GM12873 (cell line): Measurements from ENCODE around the gene LAMA3.

Source experiments
- TF ChIP-seq, protein P1 (sequence below): IDR thresholded peaks from 2 replicates; pipeline ENCODE4 v1.5.1; 2012; ENCODE audit warnings: low read depth, mild to moderate bottlenecking, moderate library complexity, low read length, control low read depth; ENCODE audit not compliant: insufficient read depth; ENCODE audit errors: missing control alignments

Gene LAMA3

DNA sequence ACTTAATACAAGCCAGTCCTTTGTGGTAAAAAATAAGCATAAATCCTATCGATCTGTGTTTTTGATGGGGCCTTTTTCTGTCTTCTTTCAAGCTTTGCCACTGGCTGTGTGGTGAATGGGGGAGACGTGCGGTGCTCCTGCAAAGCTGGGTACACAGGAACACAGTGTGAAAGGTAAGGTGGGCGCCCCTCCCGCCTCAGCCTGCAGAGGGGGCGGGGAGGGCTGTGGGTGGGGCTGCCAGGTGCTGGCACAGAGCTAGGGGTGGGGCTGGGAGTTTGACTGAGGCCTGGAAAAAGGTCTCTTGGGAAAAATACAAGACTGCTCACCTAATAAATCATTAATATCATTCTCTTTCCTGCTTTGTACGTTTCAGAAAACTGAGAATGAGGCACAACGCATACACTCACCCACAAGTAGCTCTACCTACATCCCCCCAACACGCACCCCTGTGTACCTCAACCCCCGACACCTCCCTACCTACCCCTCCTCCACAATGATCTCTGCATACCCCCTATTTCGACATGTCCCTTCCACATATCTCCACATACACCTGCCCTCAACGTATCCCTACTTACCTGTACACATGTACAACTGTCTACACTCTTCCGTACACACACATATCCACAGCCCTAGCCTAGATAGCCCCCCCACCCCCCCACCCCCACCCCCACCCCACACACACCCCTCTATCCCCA lies 195.6 kb downstream of the LAMA3 start:
- TF ChIP-seq, protein P1, sequence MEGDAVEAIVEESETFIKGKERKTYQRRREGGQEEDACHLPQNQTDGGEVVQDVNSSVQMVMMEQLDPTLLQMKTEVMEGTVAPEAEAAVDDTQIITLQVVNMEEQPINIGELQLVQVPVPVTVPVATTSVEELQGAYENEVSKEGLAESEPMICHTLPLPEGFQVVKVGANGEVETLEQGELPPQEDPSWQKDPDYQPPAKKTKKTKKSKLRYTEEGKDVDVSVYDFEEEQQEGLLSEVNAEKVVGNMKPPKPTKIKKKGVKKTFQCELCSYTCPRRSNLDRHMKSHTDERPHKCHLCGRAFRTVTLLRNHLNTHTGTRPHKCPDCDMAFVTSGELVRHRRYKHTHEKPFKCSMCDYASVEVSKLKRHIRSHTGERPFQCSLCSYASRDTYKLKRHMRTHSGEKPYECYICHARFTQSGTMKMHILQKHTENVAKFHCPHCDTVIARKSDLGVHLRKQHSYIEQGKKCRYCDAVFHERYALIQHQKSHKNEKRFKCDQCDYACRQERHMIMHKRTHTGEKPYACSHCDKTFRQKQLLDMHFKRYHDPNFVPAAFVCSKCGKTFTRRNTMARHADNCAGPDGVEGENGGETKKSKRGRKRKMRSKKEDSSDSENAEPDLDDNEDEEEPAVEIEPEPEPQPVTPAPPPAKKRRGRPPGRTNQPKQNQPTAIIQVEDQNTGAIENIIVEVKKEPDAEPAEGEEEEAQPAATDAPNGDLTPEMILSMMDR = no peak

DNA sequence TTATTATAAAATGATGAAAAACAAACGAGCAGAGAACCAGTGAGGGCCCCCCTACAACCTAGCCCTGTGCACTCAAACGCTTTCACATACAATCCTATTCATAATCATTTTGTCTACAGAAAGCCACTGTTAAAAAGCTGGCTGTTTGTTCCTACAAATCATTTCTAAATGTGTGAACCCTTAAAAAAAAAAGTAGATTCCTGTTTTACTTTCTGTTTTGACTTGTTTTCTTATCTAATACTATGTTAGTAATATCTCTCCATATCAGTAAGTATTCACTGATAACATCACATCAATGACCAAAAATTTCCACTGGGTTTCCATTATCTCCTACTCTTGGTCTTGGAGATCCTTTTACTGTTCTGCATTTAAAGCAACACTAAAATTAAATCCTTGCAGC lies 196.5 kb downstream of the LAMA3 start:
- TF ChIP-seq, protein P1 = no peak

GRCh38 chr18:23887035-23887434 lies 197.8 kb downstream of the LAMA3 start:
- TF ChIP-seq, protein P1 = no peak

- TF ChIP-seq, protein P1 = no peak
Measured at GRCh38 chr18:23887493-23887892, 198.2 kb downstream of the LAMA3 start.

GRCh38 chr18:23888881-23889280 lies 199.6 kb downstream of the LAMA3 start:
- TF ChIP-seq, protein P1 = no peak

DNA sequence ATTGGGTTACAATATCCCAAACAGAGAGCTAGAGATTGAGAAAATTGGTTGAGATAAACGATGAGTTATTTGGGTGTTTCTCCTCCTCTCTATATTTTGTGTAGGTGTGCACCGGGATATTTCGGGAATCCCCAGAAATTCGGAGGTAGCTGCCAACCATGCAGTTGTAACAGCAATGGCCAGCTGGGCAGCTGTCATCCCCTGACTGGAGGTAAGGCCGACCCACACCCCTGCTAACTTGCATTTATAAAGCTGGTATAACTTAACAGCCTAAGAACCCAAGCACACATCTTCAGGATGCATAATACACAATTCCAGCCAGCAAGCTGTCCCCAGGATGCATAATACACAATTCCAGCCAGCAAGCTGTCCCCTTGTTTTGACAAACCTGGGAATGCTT lies 200.7 kb downstream of the LAMA3 start:
- TF ChIP-seq, protein P1 = no peak

DNA sequence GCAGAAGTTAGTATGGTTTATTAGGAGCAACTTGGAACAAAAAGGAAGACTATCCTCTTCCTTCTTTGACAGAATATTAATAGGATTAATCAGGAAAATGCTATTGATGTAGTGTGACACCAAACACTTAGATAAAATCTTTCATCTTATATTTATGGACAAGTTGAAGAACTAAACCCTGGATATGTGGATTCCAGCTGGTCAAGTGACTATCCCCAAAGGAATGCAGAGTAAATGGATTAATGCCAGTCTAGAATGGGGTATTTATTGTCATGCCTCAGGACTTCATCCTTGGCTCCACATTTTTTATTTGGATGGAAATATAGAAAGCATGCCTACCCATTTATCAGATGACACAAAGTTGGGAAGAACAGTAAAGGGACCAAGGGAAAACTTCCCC lies 201.3 kb downstream of the LAMA3 start:
- TF ChIP-seq, protein P1 = no peak

- TF ChIP-seq, protein P1 = no peak
Measured at GRCh38 chr18:23893653-23894052, 204.4 kb downstream of the LAMA3 start.
